ENCODE measurements around the gene RTN4R. TPM values are rescaled to one million over a fixed set of nuclear protein-coding genes. Genes with fewer than 3 reads are reported as not detected.

RTN4R gene
- total RNA-seq, 1 donor from 2014 or later = 9.8 TPM

GRCh38 chr22:20225693-20225966, 42.5 kb downstream of the RTN4R start:
- Histone ChIP-seq H3K4me3 (no peak overlapping the region), H3K4me1 (peaks cover 7% of the 10 kb centered on the region), H3K27me3 (no peaks in the 10 kb centered on the region), H3K9me3 (no peaks in the 10 kb centered on the region), H3K36me3 (no peaks in the 10 kb centered on the region), H3K27ac (no peak overlapping the region)
- ATAC-seq (no peak), DNase-seq (no peak)
- TF ChIP-seq CTCF (IDR thresholded peaks at IDR 0.05) = no peak
- intact Hi-C loops (cut with DNase I) = no loop called here

DNA sequence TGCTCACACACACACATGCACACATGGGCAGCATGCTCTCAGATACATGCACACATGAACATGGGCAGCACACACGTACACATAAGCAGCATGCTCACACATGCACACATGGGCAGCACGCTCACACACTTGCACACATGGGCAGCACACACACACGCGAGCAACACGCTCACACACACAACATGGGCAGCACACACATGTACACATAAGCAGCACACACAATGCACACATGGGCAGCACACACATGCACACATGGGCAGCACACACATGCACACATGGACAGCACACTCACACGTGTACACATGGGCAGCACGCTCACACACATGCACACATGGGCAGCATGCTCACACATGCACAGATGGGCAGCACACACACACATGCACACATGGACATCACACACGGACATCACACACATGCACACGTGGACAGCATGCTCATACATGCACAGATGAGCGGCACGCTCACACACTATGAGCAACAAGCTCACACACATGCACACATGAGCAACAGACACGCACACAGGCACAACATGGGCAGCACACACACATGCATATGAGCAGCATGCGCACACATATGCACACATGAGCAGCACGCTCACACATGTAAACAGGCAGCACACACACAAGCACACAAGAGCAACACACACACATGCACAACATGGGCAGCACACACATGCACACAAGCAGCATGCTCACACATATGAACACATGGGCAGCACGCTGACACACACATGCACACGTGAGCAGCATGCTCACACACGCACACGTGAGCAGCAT, 43.0 kb downstream of the RTN4R start:
- intact Hi-C loops (cut with DNase I) = no loop called here
- H3K4me1 ChIP-seq = peaks cover 4% of the 10 kb centered on the region
- TF ChIP-seq CTCF (IDR thresholded peaks at IDR 0.05) = no peak
- ATAC-seq (no peak), DNase-seq (no peak)
- H3K9me3 ChIP-seq = no peaks in the 10 kb centered on the region
- no peaks in the 10 kb centered on the region for H3K27me3 ChIP-seq
- no peak overlapping the region for H3K4me3 ChIP-seq
- H3K36me3 ChIP-seq = no peaks in the 10 kb centered on the region
- no peak overlapping the region for H3K27ac ChIP-seq

DNA sequence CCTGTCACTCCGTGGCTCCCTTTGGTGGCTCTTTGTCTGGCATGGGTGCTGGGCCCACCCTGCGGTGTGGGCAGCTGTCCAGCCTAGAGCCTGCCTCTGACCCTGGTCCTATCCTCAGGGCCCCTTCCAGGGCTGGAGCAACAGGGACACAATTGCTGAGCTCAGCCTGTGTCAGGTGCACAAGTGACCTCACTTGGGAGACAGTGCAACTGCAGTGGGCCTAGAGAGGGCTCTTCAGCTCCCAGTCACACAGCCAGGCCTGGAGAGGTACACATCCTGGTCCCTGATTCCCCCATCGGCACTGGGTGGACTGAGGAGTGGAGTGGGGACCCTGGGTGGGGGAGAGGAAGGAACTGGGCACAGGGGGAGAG, 43.9 kb downstream of the RTN4R start:
- intact Hi-C loops (cut with DNase I) = no loop called here
- no peaks in the 10 kb centered on the region for H3K9me3 ChIP-seq
- no peak for DNase-seq
- no peak overlapping the region for H3K4me3 ChIP-seq
- H3K27me3 ChIP-seq = no peaks in the 10 kb centered on the region
- H3K4me1 ChIP-seq = peaks cover 4% of the 10 kb centered on the region
- H3K36me3 ChIP-seq = no peaks in the 10 kb centered on the region
- TF ChIP-seq CTCF (IDR thresholded peaks at IDR 0.05) = no peak
- ATAC-seq = no peak
- H3K27ac ChIP-seq = no peak overlapping the region

DNA sequence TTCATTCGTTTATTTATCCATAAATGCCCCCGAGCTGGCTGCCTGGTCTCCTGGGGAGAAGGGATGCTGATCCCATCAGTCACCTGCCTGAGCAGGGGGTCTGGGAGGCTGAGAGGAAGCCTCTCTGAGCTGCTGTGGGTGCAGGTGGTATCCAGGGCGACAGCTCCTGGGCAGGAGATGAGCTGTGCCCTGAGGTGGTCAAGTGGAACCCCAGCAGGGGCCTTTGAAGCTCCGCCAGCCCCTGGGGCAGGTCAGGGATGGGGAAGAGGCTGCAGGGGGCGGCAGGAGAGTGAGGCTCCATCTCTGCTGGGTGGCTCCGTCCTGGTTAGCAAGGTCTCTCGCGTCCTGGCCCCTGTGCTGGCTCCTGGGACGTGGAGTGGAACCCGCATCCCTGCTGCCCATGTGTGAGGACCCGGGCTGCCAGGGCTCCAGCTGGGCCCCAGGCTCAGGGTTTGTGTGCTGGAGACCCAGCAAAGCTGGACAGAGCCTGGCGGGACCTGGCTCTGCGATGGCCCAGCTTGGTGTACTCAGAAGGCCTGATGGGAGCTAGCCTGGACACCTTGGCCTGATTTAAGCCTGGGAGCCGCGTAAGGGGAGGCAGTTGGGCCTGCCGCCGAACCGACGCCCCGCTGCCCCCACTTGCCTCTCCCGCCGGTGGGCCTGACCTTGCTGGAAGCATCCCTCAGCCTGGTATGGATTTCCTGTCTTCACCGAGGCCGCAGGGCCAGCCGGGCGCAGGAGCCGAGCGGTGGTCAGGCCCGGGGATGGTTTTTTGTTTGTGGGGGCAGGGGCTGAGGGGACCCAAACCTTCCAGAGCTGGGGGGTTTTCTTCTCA, 44.5 kb downstream of the RTN4R start:
- ATAC-seq (no peak), DNase-seq (no peak)
- Histone ChIP-seq H3K9me3 (no peaks in the 10 kb centered on the region), H3K4me3 (no peak overlapping the region), H3K27ac (no peak overlapping the region), H3K27me3 (no peaks in the 10 kb centered on the region), H3K36me3 (no peaks in the 10 kb centered on the region), H3K4me1 (peaks cover 4% of the 10 kb centered on the region)
- TF ChIP-seq CTCF (IDR thresholded peaks at IDR 0.05) = no peak
- intact Hi-C loops (cut with DNase I) = no loop called here

DNA sequence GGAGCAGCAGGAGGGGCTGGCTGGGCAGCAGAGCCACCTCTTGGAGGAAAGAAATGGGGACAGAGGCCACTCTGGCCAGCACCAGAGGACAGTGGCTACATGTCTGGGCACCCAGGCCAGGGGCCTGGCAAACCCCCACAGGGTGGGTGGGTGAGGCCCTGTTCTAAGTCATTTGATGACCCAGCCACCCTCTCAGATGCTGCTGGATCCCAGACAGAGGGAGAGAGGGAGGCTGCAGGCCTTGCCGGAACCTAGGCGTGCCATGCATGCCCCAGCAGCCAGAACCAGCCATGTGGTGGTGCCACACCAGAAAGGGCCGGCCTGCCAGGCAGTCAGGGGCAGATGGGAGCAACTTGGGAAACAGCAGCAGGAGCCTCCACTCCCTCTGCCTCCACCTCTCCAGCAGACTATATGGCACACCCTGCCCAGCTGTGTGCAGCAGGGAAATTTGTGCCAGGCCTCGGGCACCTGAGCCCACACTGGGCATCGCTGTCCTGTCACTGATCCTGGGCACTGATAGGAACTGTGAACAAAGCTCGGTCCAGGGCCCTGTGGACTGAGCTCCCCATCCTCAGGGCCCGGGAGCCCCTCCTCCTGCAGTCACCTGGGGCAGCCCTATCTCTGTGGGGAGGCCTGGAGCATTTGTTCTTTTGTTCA, 45.2 kb downstream of the RTN4R start:
- H3K36me3 ChIP-seq = no peaks in the 10 kb centered on the region
- TF ChIP-seq CTCF (IDR thresholded peaks at IDR 0.05) = no peak
- no peak for ATAC-seq
- no peak overlapping the region for H3K4me3 ChIP-seq
- peaks cover 4% of the 10 kb centered on the region for H3K4me1 ChIP-seq
- no peak for DNase-seq
- no peaks in the 10 kb centered on the region for H3K27me3 ChIP-seq
- intact Hi-C loops (cut with DNase I) = no loop called here
- H3K27ac ChIP-seq = no peak overlapping the region
- H3K9me3 ChIP-seq = no peaks in the 10 kb centered on the region

Data from upper lobe of right lung (tissue), 1 donor.